Brain microvascular endothelial cell (primary cell): ENCODE results near the gene REEP1.

Experiments used
- DNase-seq: peaks from one replicate; pipeline ENCODE4 v3.0.0-alpha.2; 2020
- H3K27ac ChIP-seq: fragments of 250-450 bp; sonication (Bioruptor Pico); 2 replicates; pipeline ENCODE4 v1.5.1; 2020; ENCODE audit warnings: mild to moderate bottlenecking, moderate library complexity
- H3K27me3 ChIP-seq: fragments of 250-450 bp; sonication (Bioruptor Pico); replicated peaks from 2 replicates; pipeline ENCODE4 v1.5.1; 2020; ENCODE audit warnings: mild to moderate bottlenecking
- H3K36me3 ChIP-seq: fragments of 250-450 bp; sonication (Bioruptor Pico); replicated peaks from 2 replicates; pipeline ENCODE4 v1.5.1; 2020; ENCODE audit warnings: mild to moderate bottlenecking
- H3K4me3 ChIP-seq: 2 replicates; pipeline ENCODE4 v1.5.1; 2011; ENCODE audit warnings: low read depth, mild to moderate bottlenecking, control low read depth, low read length, moderate library complexity
- CTCF ChIP-seq: IDR thresholded peaks from 2 replicates; pipeline ENCODE4 v1.5.1; 2011; ENCODE audit warnings: low read depth, mild to moderate bottlenecking, moderate library complexity, low read length, control low read depth, inconsistent platforms; ENCODE audit errors: missing control alignments
- in situ Hi-C: cut with HindIII; loops from 2 replicates; pipeline ENCODE4 v1.10.0; 2017; ENCODE audit warnings: low sequenced_read_pairs, low pct_ligation_motif_present

The REEP1 gene

GRCh38 chr2:86311879-86312278, 25.5 kb downstream of the REEP1 start:
- no peak for DNase-seq

GRCh38 chr2:86309966-86310365, 27.5 kb downstream of the REEP1 start:
- no peak for DNase-seq
- in situ Hi-C loops, result no loop called here
- no peak overlapping the region for H3K27ac ChIP-seq

More at GRCh38 chr2:86311879-86312278, 25.5 kb downstream of the REEP1 start:
- in situ Hi-C loops, result no loop called here
- H3K4me3 ChIP-seq, result no peak overlapping the region
- TF ChIP-seq CTCF, result no peak
- H3K27me3 ChIP-seq, result peaks cover 2% of the 10 kb centered on the region
- H3K27ac ChIP-seq, result no peak overlapping the region
- H3K36me3 ChIP-seq, result no peaks in the 10 kb centered on the region

GRCh38 chr2:86308984-86309695, 28.3 kb downstream of the REEP1 start:
- in situ Hi-C loops, result no loop called here

More at GRCh38 chr2:86309966-86310365, 27.5 kb downstream of the REEP1 start:
- Histone ChIP-seq H3K27me3 (peaks cover 4% of the 10 kb centered on the region), H3K4me3 (no peak overlapping the region), H3K36me3 (no peaks in the 10 kb centered on the region)
- TF ChIP-seq CTCF, result no peak

GRCh38 chr2:86308356-86308755, 29.1 kb downstream of the REEP1 start:
- no peak overlapping the region for H3K27ac ChIP-seq
- TF ChIP-seq CTCF, result no peak
- H3K4me3 ChIP-seq, result no peak overlapping the region
- H3K36me3 ChIP-seq, result no peaks in the 10 kb centered on the region
- in situ Hi-C loops, result no loop called here
- H3K27me3 ChIP-seq, result peaks cover 6% of the 10 kb centered on the region
- DNase-seq, result no peak

More at GRCh38 chr2:86308984-86309695, 28.3 kb downstream of the REEP1 start:
- DNase-seq, result no peak
- TF ChIP-seq CTCF, result no peak
- H3K27ac ChIP-seq, result no peak overlapping the region
- no peaks in the 10 kb centered on the region for H3K36me3 ChIP-seq
- no peak overlapping the region for H3K4me3 ChIP-seq
- H3K27me3 ChIP-seq, result peaks cover 4% of the 10 kb centered on the region

GRCh38 chr2:86307431-86307830, 30.0 kb downstream of the REEP1 start:
- TF ChIP-seq CTCF, result no peak
- Histone ChIP-seq H3K27ac (no peak overlapping the region), H3K4me3 (no peak overlapping the region), H3K27me3 (peaks cover 6% of the 10 kb centered on the region), H3K36me3 (no peaks in the 10 kb centered on the region)
- no peak for DNase-seq
- in situ Hi-C loops, result no loop called here

GRCh38 chr2:86305915-86306254, 31.5 kb downstream of the REEP1 start:
- Histone ChIP-seq H3K36me3 (no peaks in the 10 kb centered on the region), H3K4me3 (no peak overlapping the region), H3K27me3 (peaks cover 12% of the 10 kb centered on the region), H3K27ac (no peak overlapping the region)
- no peak for TF ChIP-seq CTCF
- no peak for DNase-seq
- in situ Hi-C loops, result no loop called here
